Cardiac fibroblast (primary cell): ENCODE results near the gene UBE4B.

ENCODE experiments used
- DNase-seq, 2 donors: peaks; one replicate each; pipeline versions ENCODE4 v3.0.0 to v3.0.0-alpha.2; 2010; ENCODE audit warnings: low read depth in 2 of 2
- H3K4me3 ChIP-seq, 2 donors: replicated peaks in 1 of 2; 1 replicate in 1 of 2; 2 replicates in 1 of 2; pipeline ENCODE4 v1.5.1; 2011; ENCODE audit warnings: low read depth in 2 of 2, low read length in 2 of 2, mild to moderate bottlenecking in 2 of 2, moderate library complexity in 1 of 2
- CTCF ChIP-seq: IDR thresholded peaks from one replicate; pipeline ENCODE4 v1.5.1; 2011; ENCODE audit warnings: low read depth, mild to moderate bottlenecking, low read length, inconsistent platforms

UBE4B gene

GRCh38 chr1:10032590-10033358, at the start of gene UBE4B:
TSS of gene UBE4B (plus strand) at chr1:10032958. CDS start at chr1:10033671, 713 bp downstream.
- peak; percentile 62 for TF ChIP-seq CTCF
- peak within 1 kb of the TSS; percentile 90 to 100 for H3K4me3 ChIP-seq
- peak; percentile 97 to 99 for DNase-seq

- DNase-seq, result no peak
Observed at GRCh38 chr1:9984253-9984652, 48.5 kb upstream of the UBE4B start.

GRCh38 chr1:9985001-9985400, 47.8 kb upstream of the UBE4B start:
- H3K4me3 ChIP-seq, result no peak overlapping the region
- no peak for TF ChIP-seq CTCF
- no peak for DNase-seq

More at GRCh38 chr1:9984253-9984652, 48.5 kb upstream of the UBE4B start:
- TF ChIP-seq CTCF, result no peak
- no peak overlapping the region for H3K4me3 ChIP-seq

- DNase-seq, result no peak
- TF ChIP-seq CTCF, result no peak
- H3K4me3 ChIP-seq, result no peak overlapping the region
Observed at GRCh38 chr1:9989773-9990172, 43.0 kb upstream of the UBE4B start.

- peak; percentile 54 to 87 for DNase-seq
- H3K4me3 ChIP-seq, result no peak overlapping the region
- no peak for TF ChIP-seq CTCF
Observed at GRCh38 chr1:9990944-9991343, 41.8 kb upstream of the UBE4B start.

- TF ChIP-seq CTCF, result no peak
- no peak for DNase-seq
- H3K4me3 ChIP-seq, result no peak overlapping the region
Observed at GRCh38 chr1:9992910-9993309, 39.8 kb upstream of the UBE4B start.

GRCh38 chr1:9993561-9994075, 39.1 kb upstream of the UBE4B start:
- DNase-seq, result peak in 1 of 2 donors; percentile 75
- TF ChIP-seq CTCF, result no peak
- no peak overlapping the region for H3K4me3 ChIP-seq
